ENCODE results near the gene SH3RF1.
"Not testable (repeated sequence)": the region's sequence is repeated elsewhere in the genome, so short reads cannot be mapped to it uniquely, and the experiment has no call there.

Gene SH3RF1
- total RNA-seq: 0 to 0.20 reads per million in 2 donors

DNA sequence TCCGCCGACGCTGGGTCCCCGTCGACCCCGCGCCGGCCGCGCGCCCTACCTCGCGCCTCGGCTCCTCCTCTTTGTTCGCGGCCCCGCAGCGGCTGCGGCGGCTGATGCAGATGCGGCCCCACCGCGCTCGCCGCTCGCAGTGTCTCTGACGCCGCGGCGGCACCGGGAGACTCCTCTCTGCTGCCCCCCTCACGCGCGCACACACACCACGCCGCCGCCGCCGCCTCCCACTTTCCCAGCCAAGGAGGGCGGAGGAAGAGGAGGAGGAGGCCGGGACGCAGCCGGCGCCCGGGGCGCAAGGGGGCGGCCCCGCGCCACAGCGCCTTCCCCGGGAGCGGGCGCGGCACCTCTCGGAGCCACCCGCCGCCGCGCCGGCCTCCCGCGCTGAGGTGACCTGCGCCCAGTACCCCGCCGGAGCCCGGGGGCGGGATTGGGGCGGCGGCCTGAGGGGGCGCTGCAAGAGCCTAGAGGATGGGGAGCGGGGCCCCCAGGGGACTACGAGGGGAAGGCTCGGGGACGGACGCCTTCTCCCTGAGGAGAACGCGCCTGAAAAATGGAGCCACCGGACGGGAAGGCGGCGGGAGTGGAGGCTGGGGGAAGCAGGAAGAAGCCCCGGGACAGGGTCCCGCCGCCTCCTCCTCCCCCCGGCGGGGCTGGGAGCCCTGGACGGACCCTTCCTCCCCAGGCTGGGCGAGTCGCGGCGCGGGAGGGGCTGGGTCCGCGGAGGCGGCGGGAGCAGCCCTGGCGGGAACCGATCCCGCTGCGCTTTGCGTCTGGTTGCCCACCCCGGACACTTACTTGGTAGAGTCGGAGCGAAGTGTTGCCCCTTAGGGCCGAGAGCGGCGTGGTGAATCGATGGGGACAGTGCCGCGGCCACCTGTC is at the start of gene SH3RF1:
Gene SH3RF1, minus strand, starts transcription at position 147 of the 882 bp plus-strand sequence. CDS start 1,744 bp downstream, outside the sequence.
- peak in 1 of 5 experiments; percentile 31 for DNase-seq

- no peak for DNase-seq
Measured at GRCh38 chr4:169315530-169316343, 45.0 kb upstream of the SH3RF1 start.

GRCh38 chr4:169314906-169315305 is 44.1 kb upstream of the SH3RF1 start:
- no peak for DNase-seq

DNA sequence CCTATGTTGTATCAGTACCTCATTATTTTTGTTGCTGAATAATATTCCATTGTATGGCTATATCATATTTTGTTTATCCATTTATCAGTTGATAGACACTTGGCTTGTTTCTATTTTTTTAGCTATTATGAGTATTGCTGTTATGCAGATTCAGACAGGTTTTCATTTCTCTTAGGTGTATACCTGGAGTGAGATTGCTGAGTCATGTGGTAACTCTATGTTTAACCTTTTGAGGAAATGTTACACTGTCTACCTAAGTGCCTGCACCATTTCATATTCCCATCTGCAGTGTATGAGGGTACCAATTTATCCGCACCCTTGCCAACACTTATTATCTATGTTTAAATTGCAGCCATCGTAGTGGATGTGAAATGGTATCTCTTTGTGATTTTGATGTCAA is 43.0 kb upstream of the SH3RF1 start:
- no peak for DNase-seq

- DNase-seq: no peak
Measured at GRCh38 chr4:169312690-169313422, 42.1 kb upstream of the SH3RF1 start.

GRCh38 chr4:169311643-169312365 is 41.0 kb upstream of the SH3RF1 start:
- DNase-seq: peak in 1 of 5 experiments; percentile 30

DNA sequence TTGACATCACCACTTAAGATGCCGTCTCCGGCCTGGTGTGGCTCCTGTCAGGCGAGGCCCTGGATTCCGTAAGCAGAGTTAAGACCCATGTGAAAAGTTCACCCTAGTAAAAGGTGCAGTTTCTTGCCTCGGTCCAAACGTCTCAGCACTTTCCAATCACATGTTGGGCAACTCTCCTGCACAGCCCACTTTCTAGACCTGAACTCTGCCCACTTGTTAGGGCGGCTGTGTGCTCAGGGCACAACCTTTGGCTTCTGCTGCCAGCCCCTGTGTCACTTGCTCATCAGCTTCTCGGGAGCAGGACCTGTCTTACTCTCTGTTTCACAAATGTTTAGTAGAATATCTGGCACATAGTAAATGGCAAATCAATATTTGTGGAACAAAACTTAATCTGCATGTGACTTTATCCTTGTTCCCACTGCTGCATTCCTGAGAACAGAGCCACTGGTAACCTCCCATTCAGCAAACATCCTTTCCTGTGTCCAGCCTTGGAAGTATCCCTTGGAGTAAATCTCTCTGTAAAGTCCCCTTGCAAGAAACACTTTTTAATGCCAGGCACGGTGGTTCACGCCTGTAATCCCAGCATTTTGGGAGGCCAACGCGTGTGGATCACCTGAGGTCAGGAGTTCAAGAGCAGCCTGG is 38.7 kb upstream of the SH3RF1 start:
- DNase-seq: no peak

- no peak for DNase-seq
Measured at GRCh38 chr4:169307576-169307975, 36.8 kb upstream of the SH3RF1 start.

DNA sequence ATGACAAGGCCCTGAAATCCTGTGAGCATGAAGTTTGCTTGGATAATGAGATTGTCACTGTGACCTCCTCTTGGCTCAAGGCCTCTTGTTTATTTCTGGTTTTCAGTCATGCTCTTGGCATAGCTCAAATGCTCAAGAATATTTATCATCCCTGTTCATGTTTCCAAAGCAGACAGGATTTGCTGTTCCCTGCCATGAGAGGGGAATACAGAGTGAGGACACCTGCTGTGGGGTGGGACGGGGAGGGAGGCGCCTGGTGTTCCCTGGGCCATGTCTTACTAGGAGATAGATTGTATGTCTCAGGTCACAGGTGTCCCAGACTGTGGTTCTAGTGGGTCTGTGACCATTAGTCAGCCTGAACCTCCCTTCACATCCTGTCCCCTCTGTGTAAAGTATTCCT is 34.9 kb upstream of the SH3RF1 start:
- no peak for DNase-seq

GRCh38 chr4:169305173-169305572 is 34.4 kb upstream of the SH3RF1 start:
- no peak for DNase-seq

DNA sequence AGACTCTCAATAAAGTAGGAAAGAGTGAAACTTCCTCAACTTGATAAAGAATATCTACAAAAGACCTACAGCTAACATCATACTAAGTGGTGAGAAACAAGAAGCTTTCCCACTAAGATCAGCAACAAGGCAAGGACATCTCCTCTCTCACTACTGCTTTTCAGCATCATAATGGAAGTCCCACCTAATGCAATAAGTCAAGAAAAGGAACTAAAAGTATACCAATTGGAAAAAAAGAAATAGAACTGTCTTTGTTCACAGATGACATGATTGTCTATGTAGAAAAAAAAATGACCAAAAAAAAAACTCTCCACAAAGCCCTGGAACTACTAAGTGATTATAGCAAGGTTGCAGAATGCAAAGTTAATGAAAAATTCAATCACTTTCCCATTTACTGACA is 25.1 kb upstream of the SH3RF1 start:
- no peak for DNase-seq

GRCh38 chr4:169293343-169294176 is 22.8 kb upstream of the SH3RF1 start:
- DNase-seq: no peak

GRCh38 chr4:169287983-169288382 is 17.2 kb upstream of the SH3RF1 start:
- DNase-seq: not testable (repeated sequence)

DNA sequence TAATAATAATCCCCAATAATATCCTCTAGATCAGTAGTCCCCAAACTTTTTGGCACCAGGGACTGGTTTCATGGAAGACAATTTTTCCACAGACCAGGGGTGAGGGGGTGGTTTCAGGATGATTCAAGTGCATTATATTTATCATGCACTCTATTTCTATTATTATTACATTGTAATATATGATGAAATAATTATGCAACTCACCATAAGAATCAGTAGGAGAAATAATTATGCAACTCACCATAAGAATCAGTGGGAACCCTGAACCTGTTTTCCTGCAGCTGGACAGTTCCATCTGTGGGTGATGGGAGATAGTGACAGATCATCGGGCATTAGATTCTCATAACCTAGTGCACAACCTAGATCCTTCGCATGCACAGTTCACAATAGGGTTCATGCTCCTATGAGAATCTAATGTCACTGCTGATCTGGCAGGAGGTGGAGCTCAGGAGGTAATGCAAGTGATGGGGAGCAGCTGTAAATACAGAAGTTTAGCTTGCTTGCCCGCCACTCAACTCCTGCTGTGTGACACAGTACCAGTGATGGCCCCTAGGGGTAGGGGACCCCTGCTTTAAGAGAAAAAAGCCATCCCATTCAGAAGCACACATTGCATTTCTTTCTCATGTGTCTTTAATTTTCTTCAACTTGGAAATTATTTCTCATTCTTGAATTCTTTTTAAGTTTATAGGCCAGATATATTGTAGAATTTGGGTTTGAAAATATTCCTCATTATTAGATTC is 16.0 kb upstream of the SH3RF1 start:
- peak in 1 of 5 experiments; percentile 4 for DNase-seq

DNA sequence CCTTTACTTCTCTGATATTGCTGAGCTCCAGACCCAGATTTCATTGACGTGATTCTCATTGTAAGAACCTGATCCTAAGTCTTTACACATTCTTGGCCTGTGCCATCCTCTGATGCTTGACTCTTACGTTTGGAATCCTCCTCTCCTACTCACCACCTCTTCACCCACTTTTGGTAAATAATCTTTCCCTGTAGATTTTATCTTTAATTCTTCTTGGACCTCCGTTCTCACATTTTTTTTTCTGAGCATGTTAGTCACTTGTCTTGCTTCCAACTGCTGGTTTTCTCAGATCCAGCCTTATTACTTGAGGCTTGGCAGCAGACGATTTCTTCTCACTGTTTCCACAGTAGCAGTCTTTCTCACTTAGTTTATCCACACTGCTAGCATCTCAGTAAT is 12.4 kb upstream of the SH3RF1 start:
- no peak for DNase-seq

DNA sequence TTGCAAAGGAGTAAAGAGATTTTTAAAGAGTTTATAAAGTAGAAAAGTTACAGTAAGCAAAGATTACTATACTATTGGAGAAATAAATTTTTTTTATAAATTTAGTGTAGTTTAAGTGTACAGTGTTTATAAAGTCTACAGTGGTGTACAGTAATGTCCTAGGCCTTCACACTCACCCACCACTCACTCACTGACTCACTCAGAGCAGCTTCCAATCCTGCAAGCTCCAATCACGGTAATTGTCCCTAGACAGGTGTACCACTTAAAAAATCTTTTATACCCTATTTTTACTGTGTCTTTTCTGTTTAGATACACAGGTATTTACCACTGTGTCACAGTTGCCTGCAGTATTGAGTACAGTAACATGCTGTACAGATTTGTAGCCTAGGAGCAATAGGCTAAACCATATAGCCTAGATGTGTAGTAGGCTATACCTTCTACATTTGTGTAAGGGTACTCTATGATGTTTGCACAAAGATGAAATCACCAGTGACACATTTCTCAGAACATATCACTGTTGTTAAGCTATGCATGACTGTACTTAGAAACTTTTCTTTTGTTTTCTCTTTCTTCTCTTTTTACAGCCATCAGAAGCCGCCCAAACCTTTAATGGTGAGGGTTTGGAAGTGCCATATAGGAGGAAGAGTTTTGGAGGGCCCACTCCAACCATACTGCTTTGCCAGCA is 11.8 kb upstream of the SH3RF1 start:
- DNase-seq: no peak

GRCh38 chr4:169279108-169279507 is 8.4 kb upstream of the SH3RF1 start:
- no peak for DNase-seq

- DNase-seq: no peak
Measured at GRCh38 chr4:169278624-169279023, 7.9 kb upstream of the SH3RF1 start.

DNA sequence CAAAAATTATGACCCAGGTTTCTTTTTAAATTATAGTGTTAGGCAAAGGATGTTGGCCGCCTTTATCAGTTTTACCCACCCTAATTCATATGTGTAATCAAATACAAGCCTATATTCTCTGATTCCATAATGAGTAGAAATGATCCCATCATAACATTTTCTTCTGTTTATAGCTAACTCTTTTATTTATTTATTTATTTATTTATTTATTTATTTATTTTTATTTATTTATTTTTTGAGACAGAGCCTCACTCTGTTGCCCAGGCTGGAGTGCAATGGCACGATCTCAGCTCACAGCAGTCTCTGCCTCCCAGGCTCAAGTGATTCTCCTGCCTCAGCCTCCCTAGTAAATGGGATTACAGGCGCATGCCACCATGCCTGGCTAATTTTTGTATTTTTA is 7.1 kb upstream of the SH3RF1 start:
- DNase-seq: not testable (repeated sequence)
